Mesothelial cell of epicardium (in vitro differentiated cells): ENCODE measurements around the gene VPS39. TPM values are rescaled to one million over a fixed set of nuclear protein-coding genes. Genes with fewer than 3 reads are reported as not detected.

ENCODE experiments used
- DNase-seq, 2 experiments: peaks; one replicate each; pipeline ENCODE4 v3.0.0; 2021; ENCODE audit warnings: low spot score in 2 of 2; ENCODE audit not compliant: unreplicated experiment in 2 of 2
- H3K27ac Mint-ChIP-seq: 2 replicates; pipeline ENCODE4 v1.8.0; 2021; ENCODE audit warnings: mixed read lengths
- H3K27me3 Mint-ChIP-seq: 2 replicates; pipeline ENCODE4 v1.8.0; 2021; ENCODE audit warnings: low read depth, mixed read lengths
- H3K36me3 Mint-ChIP-seq: 2 replicates; pipeline ENCODE4 v1.8.0; 2021; ENCODE audit warnings: mixed read lengths
- H3K4me1 Mint-ChIP-seq: 2 replicates; pipeline ENCODE4 v1.8.0; 2021; ENCODE audit warnings: mixed read lengths
- H3K4me3 Mint-ChIP-seq: 2 replicates; pipeline ENCODE4 v1.8.0; 2021; ENCODE audit warnings: mild to moderate bottlenecking, moderate library complexity, mixed read lengths
- H3K9me3 Mint-ChIP-seq: 2 replicates; pipeline ENCODE4 v1.8.0; 2021; ENCODE audit warnings: mixed read lengths
- total RNA-seq: library from RNA; stranded (reverse); gene quantifications from 3 replicates; pipeline ENCODE4 v1.2.1, GENCODE V29; 2021
- TF ChIP-seq, protein P1 (sequence below): fragments of 200-600 bp; sonication (generic); IDR thresholded peaks from one replicate; pipeline ENCODE4 v1.5.0; 2021; ENCODE audit warnings: antibody characterized with exemption; ENCODE audit not compliant: unreplicated experiment

VPS39 gene
- total RNA-seq, 1 donor from 2014 or later = 86.2 TPM

DNA sequence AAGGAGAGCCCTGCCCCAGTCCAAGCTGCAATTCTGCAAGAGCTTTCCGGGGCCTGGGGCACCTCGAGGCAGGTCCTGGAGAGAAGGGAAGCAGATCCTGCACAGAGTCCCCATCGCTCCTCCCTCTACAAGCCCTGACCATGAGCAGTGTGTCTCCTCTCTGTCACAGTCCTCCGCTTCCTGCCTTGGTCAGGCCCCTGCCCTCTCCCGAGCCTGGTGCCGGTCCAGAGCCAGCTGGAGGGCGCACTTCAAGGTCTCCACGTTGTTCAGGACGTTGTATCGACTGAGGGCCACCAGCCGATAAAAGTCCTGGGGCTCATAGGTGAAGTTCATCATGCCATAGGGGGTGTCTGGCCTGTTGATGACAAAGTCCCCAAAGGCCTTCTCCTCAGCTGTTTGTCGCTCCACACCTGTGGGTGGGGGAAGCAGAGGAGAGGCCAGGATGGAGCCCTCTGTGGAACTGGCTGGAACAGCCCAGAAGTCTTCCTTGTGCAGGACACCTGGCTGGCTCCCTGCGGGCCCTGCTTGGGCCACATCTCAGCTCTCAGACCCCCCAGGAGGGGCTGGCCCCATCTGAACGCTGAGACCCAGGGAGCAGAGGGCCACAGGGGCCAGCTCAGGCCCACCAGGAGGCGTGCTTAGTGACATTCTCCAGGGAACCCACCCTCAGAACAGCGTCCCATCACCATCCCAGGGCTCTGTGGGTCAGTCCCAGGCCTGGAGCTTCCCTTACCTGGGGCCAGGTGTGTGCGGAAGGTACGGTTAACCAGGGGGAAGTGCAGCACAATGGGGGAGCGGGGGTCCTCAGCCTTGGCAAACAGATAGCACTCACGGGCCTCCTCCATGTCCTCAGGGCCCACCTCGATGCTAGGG lies 66.1 kb downstream of the VPS39 start:
- Mint-ChIP-seq H3K27me3 (peaks cover 33% of the 10 kb centered on the region), H3K4me3 (no peak overlapping the region), H3K4me1 (peaks cover 6% of the 10 kb centered on the region), H3K36me3 (no peaks in the 10 kb centered on the region), H3K27ac (no peak overlapping the region), H3K9me3 (peaks cover 12% of the 10 kb centered on the region)
- DNase-seq = no peak
- TF ChIP-seq, protein P1, sequence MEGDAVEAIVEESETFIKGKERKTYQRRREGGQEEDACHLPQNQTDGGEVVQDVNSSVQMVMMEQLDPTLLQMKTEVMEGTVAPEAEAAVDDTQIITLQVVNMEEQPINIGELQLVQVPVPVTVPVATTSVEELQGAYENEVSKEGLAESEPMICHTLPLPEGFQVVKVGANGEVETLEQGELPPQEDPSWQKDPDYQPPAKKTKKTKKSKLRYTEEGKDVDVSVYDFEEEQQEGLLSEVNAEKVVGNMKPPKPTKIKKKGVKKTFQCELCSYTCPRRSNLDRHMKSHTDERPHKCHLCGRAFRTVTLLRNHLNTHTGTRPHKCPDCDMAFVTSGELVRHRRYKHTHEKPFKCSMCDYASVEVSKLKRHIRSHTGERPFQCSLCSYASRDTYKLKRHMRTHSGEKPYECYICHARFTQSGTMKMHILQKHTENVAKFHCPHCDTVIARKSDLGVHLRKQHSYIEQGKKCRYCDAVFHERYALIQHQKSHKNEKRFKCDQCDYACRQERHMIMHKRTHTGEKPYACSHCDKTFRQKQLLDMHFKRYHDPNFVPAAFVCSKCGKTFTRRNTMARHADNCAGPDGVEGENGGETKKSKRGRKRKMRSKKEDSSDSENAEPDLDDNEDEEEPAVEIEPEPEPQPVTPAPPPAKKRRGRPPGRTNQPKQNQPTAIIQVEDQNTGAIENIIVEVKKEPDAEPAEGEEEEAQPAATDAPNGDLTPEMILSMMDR = no peak

- Mint-ChIP-seq H3K36me3 (no peaks in the 10 kb centered on the region), H3K4me3 (no peak overlapping the region), H3K27ac (no peak overlapping the region), H3K4me1 (no peaks in the 10 kb centered on the region), H3K27me3 (peaks cover 40% of the 10 kb centered on the region), H3K9me3 (peaks cover 12% of the 10 kb centered on the region)
- peak in 1 of 2 experiments; percentile 3 for DNase-seq
- TF ChIP-seq, protein P1 = no peak
Measured at GRCh38 chr15:42141246-42141645, 66.9 kb downstream of the VPS39 start.

DNA sequence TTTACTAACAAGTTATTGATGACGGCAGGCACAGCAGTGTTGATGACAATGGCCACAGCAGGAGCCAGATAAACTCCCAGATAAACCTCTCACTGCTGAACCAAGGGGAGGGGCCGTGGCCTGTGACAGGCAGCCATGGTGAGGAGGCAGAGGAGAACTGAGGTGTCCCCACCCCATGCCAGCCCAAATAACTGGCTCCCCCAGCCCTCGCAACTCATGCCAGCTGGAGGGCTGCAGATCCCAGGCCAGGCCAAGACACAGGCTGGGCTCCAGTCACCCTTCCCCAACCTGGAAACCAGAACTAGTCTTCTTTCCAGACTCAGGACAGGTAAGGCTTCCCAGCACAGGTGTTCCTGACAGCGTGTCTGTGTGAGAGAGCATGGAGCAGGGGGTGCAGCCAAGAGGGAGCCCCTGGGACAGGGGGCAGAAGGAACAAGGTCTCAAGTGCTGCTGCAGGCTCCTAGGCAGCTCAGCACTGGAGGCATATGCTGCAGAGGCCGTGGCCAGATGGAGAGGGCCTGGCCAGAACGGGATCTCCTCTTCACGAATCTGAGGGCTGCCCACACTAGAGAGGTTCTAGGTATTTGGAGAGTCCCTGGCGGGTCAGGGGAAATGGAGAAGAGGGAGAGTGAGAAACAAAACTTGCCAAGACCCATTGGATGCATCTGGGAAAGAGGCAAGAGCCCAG lies 67.6 kb downstream of the VPS39 start:
- Mint-ChIP-seq H3K36me3 (no peaks in the 10 kb centered on the region), H3K9me3 (peaks cover 12% of the 10 kb centered on the region), H3K4me1 (no peaks in the 10 kb centered on the region), H3K4me3 (no peak overlapping the region), H3K27ac (no peak overlapping the region), H3K27me3 (peaks cover 43% of the 10 kb centered on the region)
- peak in 1 of 2 experiments; percentile 28 for DNase-seq
- TF ChIP-seq, protein P1 = no peak

DNA sequence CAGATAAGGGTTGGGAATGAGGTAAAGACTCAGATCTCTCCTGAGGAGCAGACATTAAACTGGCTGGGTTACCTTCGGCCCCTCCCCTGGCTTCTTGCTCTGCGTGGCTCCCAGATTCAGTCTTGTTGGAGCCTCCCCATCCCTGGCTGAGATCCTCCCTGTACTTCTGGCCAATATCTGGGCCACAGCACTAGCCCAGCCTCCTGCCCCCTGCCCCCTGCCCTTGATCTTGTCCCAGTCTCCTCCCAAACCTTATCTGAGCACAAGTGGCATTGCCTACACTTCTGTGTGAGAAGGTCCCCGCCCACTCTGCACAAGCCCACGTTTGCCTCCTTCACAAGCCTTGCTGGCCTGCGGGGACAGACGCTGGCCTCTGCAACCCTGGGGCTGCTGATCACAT lies 68.5 kb downstream of the VPS39 start:
- Mint-ChIP-seq H3K4me1 (no peaks in the 10 kb centered on the region), H3K36me3 (no peaks in the 10 kb centered on the region), H3K27ac (no peak overlapping the region), H3K27me3 (peaks cover 41% of the 10 kb centered on the region), H3K9me3 (peaks cover 12% of the 10 kb centered on the region), H3K4me3 (no peak overlapping the region)
- DNase-seq = no peak
- TF ChIP-seq, protein P1 = no peak

DNA sequence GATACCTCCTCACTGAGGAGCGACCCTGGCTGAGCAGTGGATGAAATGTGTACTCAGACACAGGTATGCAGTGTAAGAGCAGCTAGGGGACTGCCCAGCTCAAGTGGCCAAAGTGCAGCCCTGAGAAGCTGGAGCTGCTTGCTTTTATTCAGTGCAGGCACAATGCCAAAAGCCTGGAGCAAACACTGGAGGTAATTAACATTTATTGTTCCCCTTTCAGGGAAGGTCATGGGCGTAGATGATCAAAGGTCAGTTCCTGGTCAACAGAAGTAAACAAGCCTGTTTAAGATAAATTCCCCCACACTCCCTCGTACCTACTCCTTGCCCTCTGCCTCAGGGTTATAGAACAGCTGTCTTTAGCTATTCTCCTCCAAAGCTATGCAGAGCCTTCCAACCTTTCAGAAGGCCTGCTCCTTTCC lies 69.1 kb downstream of the VPS39 start:
- Mint-ChIP-seq H3K36me3 (no peaks in the 10 kb centered on the region), H3K27ac (no peak overlapping the region), H3K27me3 (peaks cover 44% of the 10 kb centered on the region), H3K4me1 (no peaks in the 10 kb centered on the region), H3K4me3 (no peak overlapping the region), H3K9me3 (peaks cover 12% of the 10 kb centered on the region)
- DNase-seq = no peak
- TF ChIP-seq, protein P1 = no peak
